ENCODE measurements around the gene DSG2.
"Not testable (repeated sequence)": the region's sequence is repeated elsewhere in the genome, so short reads cannot be mapped to it uniquely, and the experiment has no call there.

Gene DSG2

GRCh38 chr18:31503011-31503410 lies 5.0 kb downstream of the DSG2 start:
- H3K36me3 ChIP-seq (ENCODE audit: control insufficient read depth, insufficient read depth, low read length) = no peaks in the 10 kb centered on the region
- H3K27me3 ChIP-seq (replicated peaks; ENCODE audit: control insufficient read depth, insufficient read depth, low read length) = no peaks in the 10 kb centered on the region
- no peak for DNase-seq (ENCODE audit: extremely low read depth, insufficient read length)
- no peak overlapping the region for H3K4me3 ChIP-seq (replicated peaks; ENCODE audit: low read depth, low read length)
- no peak for TF ChIP-seq CTCF (IDR thresholded peaks at IDR 0.05; ENCODE audit: insufficient read depth, low read length, poor library complexity, severe bottlenecking)

- no peak for TF ChIP-seq CTCF (IDR thresholded peaks at IDR 0.05; ENCODE audit: insufficient read depth, low read length, poor library complexity, severe bottlenecking)
- H3K36me3 ChIP-seq (ENCODE audit: control insufficient read depth, insufficient read depth, low read length) = no peaks in the 10 kb centered on the region
- no peaks in the 10 kb centered on the region for H3K27me3 ChIP-seq (replicated peaks; ENCODE audit: control insufficient read depth, insufficient read depth, low read length)
- DNase-seq (ENCODE audit: extremely low read depth, insufficient read length) = no peak
- no peak overlapping the region for H3K4me3 ChIP-seq (replicated peaks; ENCODE audit: low read depth, low read length)
Measured at GRCh38 chr18:31504455-31505147, 6.6 kb downstream of the DSG2 start.

- no peaks in the 10 kb centered on the region for H3K36me3 ChIP-seq (ENCODE audit: control insufficient read depth, insufficient read depth, low read length)
- no peak for DNase-seq (ENCODE audit: extremely low read depth, insufficient read length)
- no peak overlapping the region for H3K4me3 ChIP-seq (replicated peaks; ENCODE audit: low read depth, low read length)
- no peaks in the 10 kb centered on the region for H3K27me3 ChIP-seq (replicated peaks; ENCODE audit: control insufficient read depth, insufficient read depth, low read length)
- no peak for TF ChIP-seq CTCF (IDR thresholded peaks at IDR 0.05; ENCODE audit: insufficient read depth, low read length, poor library complexity, severe bottlenecking)
Measured at GRCh38 chr18:31505156-31505555, 7.2 kb downstream of the DSG2 start.

GRCh38 chr18:31506024-31506742 lies 8.2 kb downstream of the DSG2 start:
- H3K27me3 ChIP-seq (replicated peaks; ENCODE audit: control insufficient read depth, insufficient read depth, low read length) = no peaks in the 10 kb centered on the region
- TF ChIP-seq CTCF (IDR thresholded peaks at IDR 0.05; ENCODE audit: insufficient read depth, low read length, poor library complexity, severe bottlenecking) = no peak
- DNase-seq (ENCODE audit: extremely low read depth, insufficient read length) = no peak

GRCh38 chr18:31507124-31507523 lies 9.1 kb downstream of the DSG2 start:
- H3K4me3 ChIP-seq (replicated peaks; ENCODE audit: low read depth, low read length); H3K27me3 ChIP-seq (replicated peaks; ENCODE audit: control insufficient read depth, insufficient read depth, low read length); DNase-seq (ENCODE audit: extremely low read depth, insufficient read length); H3K36me3 ChIP-seq (ENCODE audit: control insufficient read depth, insufficient read depth, low read length): not testable (repeated sequence)

More at GRCh38 chr18:31506024-31506742, 8.2 kb downstream of the DSG2 start:
- H3K4me3 ChIP-seq (replicated peaks; ENCODE audit: low read depth, low read length) = no peak overlapping the region
- H3K36me3 ChIP-seq (ENCODE audit: control insufficient read depth, insufficient read depth, low read length) = no peaks in the 10 kb centered on the region

GRCh38 chr18:31508781-31509180 lies 10.8 kb downstream of the DSG2 start:
- no peak for TF ChIP-seq CTCF (IDR thresholded peaks at IDR 0.05; ENCODE audit: insufficient read depth, low read length, poor library complexity, severe bottlenecking)
- DNase-seq (ENCODE audit: extremely low read depth, insufficient read length) = no peak
- no peak overlapping the region for H3K4me3 ChIP-seq (replicated peaks; ENCODE audit: low read depth, low read length)
- H3K36me3 ChIP-seq (ENCODE audit: control insufficient read depth, insufficient read depth, low read length) = no peaks in the 10 kb centered on the region
- H3K27me3 ChIP-seq (replicated peaks; ENCODE audit: control insufficient read depth, insufficient read depth, low read length) = no peaks in the 10 kb centered on the region

All from GM06990 (cell line).